Measurements from ENCODE around the gene EIF4E2.

DNA sequence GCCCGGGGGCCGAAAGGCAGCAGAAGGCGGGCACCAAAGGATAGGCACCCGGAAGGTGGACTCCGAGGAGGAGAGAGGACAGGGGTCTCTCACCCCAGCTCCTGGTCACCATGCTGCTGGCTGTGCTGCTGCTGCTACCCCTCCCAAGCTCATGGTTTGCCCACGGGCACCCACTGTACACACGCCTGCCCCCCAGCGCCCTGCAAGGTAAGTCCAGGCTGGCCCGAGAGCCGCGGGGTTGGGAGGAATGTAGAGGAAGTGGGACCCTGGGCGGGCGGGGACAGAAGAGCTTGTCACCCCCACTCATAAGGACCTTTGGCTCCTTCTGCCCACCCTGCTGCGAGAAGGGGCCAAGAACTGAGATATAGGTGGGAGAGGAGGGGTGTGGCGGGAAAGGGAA, 30.0 kb upstream of the EIF4E2 start:
- TF ChIP-seq, protein P1, sequence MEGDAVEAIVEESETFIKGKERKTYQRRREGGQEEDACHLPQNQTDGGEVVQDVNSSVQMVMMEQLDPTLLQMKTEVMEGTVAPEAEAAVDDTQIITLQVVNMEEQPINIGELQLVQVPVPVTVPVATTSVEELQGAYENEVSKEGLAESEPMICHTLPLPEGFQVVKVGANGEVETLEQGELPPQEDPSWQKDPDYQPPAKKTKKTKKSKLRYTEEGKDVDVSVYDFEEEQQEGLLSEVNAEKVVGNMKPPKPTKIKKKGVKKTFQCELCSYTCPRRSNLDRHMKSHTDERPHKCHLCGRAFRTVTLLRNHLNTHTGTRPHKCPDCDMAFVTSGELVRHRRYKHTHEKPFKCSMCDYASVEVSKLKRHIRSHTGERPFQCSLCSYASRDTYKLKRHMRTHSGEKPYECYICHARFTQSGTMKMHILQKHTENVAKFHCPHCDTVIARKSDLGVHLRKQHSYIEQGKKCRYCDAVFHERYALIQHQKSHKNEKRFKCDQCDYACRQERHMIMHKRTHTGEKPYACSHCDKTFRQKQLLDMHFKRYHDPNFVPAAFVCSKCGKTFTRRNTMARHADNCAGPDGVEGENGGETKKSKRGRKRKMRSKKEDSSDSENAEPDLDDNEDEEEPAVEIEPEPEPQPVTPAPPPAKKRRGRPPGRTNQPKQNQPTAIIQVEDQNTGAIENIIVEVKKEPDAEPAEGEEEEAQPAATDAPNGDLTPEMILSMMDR (IDR thresholded peaks at IDR 0.05): no peak
- TF ChIP-seq POLR2A (IDR thresholded peaks at IDR 0.05): no peak

Data from vagina (tissue), 2 donors.